Measurements from ENCODE around the gene SIGLEC12.

The SIGLEC12 gene

GRCh38 chr19:51501594-51502263 lies at the start of gene SIGLEC12:
TSS of gene SIGLEC12 (minus strand) at chr19:51501800. CDS start at chr19:51501733, 67 bp downstream.
- no peak within 1 kb of the TSS for H3K27ac ChIP-seq
- DNase-seq (ENCODE audit: low read depth, low spot score), result no peak

GRCh38 chr19:51550848-51551672 lies 49.5 kb upstream of the SIGLEC12 start:
- DNase-seq (ENCODE audit: low read depth, low spot score), result no peak
- H3K27ac ChIP-seq, result no peak overlapping the region

DNA sequence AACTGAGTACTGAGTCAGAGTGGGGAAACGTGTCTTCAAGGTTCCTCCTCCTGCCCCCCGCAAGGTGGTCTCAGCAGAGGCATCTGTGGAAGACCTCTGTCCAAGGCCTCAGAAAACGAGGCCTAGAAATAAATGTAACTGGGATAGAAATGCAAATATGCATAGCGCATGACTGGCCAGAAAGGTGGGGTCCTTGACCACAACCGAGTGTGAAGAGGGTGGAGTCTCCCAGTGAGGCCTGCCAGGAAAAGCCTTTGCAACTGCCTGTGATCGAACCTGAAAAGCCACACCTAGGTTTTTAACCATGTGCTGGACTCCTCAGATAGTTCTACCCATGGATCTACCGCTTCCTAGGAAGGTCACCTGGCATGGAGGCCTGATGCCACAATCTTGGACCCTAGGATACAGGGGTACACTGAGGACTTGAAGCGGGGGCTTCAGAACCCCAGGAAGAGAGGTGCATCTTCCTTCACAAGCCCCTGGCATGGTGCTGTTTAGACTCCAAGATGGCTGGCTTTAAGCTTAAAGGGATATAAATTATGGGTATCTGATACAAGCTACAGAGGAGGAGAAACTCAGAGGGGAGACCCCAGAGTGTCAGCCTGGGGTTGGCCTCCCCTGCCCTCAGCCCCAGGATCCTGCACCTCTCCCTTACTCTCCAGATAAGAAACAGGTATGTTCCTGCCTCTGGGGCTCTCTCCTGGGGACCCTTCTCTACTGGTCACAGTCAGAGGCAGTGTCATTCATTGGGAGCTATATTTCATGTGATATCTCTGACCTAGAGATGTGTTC lies 48.1 kb upstream of the SIGLEC12 start:
- no peak for DNase-seq (ENCODE audit: low read depth, low spot score)
- H3K27ac ChIP-seq, result no peak overlapping the region

DNA sequence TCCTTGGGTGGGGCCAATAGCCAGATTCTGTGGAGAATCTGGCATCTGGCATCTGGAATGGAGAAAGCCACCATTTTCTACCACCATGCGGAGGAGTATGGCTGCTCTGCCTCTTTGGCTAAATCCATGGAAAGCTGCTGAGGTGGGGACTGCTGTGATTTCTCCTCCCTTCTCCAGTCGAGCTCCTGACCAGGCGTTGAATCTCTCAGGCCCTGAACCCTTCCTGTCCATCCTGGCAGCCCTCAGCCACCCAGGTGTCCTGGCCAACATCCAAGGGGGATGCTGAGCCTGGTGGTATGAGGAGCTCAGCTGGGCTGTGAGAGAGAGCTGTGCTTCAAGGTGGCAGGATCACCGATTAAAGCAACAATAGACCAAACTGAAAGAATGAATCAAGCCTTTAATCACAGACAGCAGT lies 47.3 kb upstream of the SIGLEC12 start:
- no peak overlapping the region for H3K27ac ChIP-seq
- DNase-seq (ENCODE audit: low read depth, low spot score), result no peak

DNA sequence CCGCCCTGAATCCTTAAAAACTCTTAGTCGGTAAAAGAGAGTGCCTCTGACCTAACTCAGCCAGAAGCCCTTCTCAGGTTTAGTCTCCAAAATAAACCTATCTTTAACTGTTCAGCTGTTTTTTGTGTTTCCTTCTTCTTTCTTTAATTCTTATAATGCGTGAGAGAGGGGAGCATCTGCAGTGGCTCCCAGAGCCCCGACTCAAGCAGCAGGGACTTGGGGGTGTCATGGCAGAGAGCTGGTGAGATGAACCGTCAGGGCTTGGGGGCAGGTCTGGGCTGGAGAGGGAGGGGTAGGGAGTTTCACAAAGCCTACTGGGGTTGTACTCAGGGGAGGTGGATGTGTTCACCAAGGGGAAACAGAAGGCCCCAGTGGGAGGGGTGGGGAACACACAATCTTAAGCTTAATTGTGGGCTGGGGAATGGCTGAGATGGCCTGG lies 46.6 kb upstream of the SIGLEC12 start:
- no peak overlapping the region for H3K27ac ChIP-seq
- DNase-seq (ENCODE audit: low read depth, low spot score), result no peak

- H3K27ac ChIP-seq, result no peak overlapping the region
- no peak for DNase-seq (ENCODE audit: low read depth, low spot score)
Measured at GRCh38 chr19:51547397-51548212, 46.0 kb upstream of the SIGLEC12 start.

DNA sequence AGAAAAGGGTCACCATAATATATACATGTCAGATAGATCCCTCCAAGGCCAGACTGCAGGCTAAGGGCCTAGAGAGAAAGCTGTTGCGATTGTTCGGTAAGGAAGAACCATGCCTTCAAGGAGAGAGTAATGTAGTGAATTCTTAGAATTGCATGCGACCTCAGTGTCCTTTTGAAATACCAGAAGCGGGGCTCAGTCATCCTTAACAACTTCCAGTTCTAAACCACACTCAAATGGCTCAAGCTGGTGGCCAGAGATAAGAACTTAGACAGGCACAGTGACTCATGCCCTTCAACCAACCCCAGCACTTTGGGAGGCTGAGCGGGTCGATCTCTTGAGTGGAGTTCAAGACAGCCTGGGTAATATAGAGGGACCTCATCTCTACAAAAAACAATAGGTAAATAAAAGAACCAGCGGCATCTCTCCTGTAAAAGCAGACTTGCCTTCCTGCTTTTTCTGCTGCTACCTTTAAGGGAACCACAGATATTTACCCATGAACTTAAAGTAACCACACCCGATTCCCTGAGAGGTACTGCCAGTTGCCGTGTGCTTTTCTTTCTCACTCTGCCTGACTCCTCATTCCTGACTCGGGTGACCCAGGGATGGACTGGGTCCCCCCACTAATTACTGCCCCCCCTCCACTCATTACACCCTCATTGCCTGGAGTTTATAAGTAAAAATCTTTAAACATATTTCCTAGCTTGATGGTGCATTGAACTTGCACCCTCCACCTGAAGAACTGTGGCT lies 45.2 kb upstream of the SIGLEC12 start:
- H3K27ac ChIP-seq, result no peak overlapping the region
- no peak for DNase-seq (ENCODE audit: low read depth, low spot score)

DNA sequence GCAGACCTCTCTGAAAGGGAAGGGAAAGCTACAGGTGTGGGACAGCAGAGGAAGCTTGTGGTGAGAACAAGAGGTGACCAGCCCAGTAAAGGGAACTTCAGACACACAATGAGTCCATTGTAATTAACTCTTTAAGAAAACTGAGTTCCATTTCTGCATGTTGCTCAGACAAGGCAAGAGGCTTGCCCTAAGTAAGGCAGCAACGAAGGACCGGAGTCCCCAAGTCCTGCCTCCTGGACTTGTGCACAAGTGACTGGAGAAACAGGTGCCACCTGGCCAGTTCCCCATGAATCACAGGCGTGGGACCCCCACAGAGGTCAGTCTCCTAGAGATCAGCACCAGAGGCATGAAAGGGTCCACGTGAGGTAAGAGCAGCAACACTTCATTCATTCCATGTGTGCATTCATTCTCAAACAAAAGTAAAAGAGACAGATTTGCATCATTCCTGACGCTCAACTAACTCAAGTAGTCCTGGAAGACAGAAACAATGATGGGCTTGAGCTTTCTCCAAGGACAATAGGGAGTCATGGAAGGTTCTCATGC lies 44.6 kb upstream of the SIGLEC12 start:
- no peak overlapping the region for H3K27ac ChIP-seq
- DNase-seq (ENCODE audit: low read depth, low spot score), result no peak

- DNase-seq (ENCODE audit: low read depth, low spot score), result no peak
- H3K27ac ChIP-seq, result no peak overlapping the region
Measured at GRCh38 chr19:51544038-51544437, 42.4 kb upstream of the SIGLEC12 start.

DNA sequence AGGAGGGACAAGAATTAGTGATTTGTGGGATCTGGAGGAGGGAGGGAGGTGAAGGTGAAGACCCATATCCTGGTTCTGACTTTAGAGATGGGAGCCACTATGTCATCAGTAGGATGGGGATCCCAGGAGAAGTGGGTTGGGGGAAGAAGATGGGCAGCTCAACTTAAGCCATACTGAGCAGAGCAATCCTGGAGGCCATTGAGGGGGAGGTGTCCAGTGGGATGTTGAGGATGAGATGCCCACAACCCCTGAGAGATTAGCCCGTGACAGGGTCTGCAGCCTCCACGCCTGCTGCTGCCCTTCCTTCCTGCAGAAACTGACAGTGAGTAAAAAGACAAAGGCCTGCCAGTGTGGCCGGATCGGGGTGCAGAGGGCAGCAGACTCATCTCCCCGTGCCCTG lies 41.1 kb upstream of the SIGLEC12 start:
- no peak overlapping the region for H3K27ac ChIP-seq
- no peak for DNase-seq (ENCODE audit: low read depth, low spot score)

GRCh38 chr19:51541458-51542357 lies 40.1 kb upstream of the SIGLEC12 start:
- H3K27ac ChIP-seq, result no peak overlapping the region
- no peak for DNase-seq (ENCODE audit: low read depth, low spot score)

DNA sequence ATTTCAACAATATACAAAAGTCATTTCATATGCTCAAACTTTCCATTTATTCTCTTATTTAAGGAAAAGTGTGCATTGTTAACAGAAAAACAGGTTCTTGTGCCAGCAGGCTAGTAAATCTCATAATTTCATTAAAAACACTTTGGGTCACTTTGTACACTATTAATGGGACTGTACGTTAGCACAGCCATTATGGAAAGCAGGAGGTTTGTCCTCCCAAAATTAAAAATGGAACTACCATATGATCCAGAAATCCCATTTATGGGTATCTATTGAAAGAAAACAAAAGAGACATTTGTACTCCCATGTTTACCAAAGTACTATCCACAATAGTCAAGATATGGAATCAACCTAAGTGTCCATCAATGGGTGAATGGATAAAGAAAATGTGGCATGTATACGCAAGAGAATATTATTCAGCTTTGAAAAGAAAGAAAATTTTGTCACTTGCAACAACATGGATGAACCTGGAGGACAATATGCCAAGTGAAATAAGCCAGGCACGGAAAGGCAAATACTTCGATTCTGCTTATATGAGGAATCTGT lies 38.3 kb upstream of the SIGLEC12 start:
- no peak overlapping the region for H3K27ac ChIP-seq
- no peak for DNase-seq (ENCODE audit: low read depth, low spot score)

GRCh38 chr19:51535535-51535934 lies 33.9 kb upstream of the SIGLEC12 start:
- H3K27ac ChIP-seq, result no peak overlapping the region
- DNase-seq (ENCODE audit: low read depth, low spot score), result no peak

DNA sequence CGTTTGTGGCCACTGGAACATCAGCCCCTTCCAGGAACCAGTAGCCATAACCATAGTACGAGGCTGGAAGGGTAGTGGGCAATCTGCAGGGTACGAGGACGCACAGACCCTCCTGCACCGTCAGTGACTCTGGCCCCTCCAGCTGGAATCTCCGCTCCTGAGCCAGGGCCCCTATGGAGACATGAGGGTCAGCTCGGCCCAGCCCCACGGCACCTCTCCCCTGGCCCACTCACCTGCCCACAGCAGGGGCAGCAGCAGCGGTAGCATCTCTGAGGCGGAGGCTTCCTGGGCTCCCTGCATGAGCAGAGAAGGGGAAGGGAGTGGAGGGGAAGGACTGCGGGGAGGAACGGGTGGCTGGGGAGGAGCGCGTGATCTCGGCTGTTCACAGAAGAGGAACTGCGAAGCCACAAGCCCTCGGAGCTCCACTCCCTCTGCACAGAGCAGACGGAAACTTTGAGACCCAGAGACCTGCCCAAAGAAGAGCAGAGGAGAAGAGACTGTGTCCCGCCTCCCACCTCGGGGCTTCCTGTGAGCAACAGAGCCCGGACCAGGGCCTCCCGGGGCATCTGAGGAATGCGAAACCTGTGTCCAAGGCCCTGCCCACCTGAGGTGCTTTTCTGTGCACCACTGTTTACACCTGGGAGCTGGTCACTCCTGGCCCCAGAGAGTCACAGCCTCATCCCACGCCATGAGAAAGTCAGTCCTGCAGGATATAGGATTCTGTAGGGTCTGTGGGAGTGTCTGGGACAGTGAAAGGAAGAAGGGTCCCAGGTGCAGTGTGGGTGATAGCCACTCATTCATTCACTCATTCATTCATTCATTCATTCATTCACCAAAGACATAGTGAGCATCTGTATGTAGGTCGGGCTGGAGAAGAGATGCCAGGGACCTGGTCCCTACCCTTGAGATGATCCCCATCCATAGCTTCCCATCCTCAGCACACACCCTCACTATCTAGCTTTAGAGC lies 30.0 kb upstream of the SIGLEC12 start, which contains the start of gene SIGLEC6:
Gene SIGLEC6, minus strand, starts transcription at position 322 of the 967 bp plus-strand sequence. Its CDS starts 22 bp downstream, at position 300.
- no peak within 1 kb of the TSS for H3K27ac ChIP-seq
- no peak for DNase-seq (ENCODE audit: low read depth, low spot score)

- H3K27ac ChIP-seq, result no peak overlapping the region
- DNase-seq (ENCODE audit: low read depth, low spot score), result no peak
Measured at GRCh38 chr19:51530616-51531015, 29.0 kb upstream of the SIGLEC12 start.

GRCh38 chr19:51529301-51529700 lies 27.7 kb upstream of the SIGLEC12 start:
- DNase-seq (ENCODE audit: low read depth, low spot score), result no peak

DNA sequence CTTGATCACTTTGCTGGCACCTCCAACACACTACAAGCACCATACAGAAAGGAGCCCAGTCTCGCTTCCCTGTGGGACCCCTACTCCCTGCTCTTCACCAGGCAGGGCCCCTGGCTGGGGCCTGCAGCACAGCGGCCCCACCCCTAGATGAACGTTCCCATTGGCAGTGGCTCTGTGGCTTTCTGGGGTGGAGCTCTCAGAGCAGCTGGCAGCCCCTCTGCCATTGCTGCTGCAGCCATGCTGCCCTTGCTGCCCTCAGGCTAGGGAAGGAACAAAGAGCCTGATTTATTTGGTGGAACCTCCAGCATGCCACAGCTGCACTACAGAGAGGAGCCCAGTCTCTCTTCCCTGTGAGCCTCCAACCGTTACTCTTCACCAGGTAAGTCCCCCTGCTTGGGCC lies 24.1 kb upstream of the SIGLEC12 start:
- DNase-seq (ENCODE audit: low read depth, low spot score), result no peak
- H3K27ac ChIP-seq, result no peak overlapping the region

More at GRCh38 chr19:51529301-51529700, 27.7 kb upstream of the SIGLEC12 start:
- H3K27ac ChIP-seq, result no peak overlapping the region

Data from epithelial cell of prostate (primary cell).